Measurements from ENCODE around the gene GPRC5C.
"Not testable (repeated sequence)": the region's sequence is repeated elsewhere in the genome, so short reads cannot be mapped to it uniquely, and the experiment has no call there.

Gene GPRC5C

GRCh38 chr17:74431568-74432423, at the start of gene GPRC5C:
TSS of gene GPRC5C (plus strand) at chr17:74432088. CDS start at chr17:74439777, 7,689 bp downstream.
- DNase-seq, result no peak

GRCh38 chr17:74383141-74383540, 48.7 kb upstream of the GPRC5C start:
- no peak for DNase-seq

- no peak for DNase-seq
Measured at GRCh38 chr17:74385201-74385600, 46.7 kb upstream of the GPRC5C start.

- no peak for DNase-seq
Measured at GRCh38 chr17:74386386-74386785, 45.5 kb upstream of the GPRC5C start.

GRCh38 chr17:74387365-74388218, 44.3 kb upstream of the GPRC5C start:
- no peak for DNase-seq

GRCh38 chr17:74389084-74389753, 42.7 kb upstream of the GPRC5C start:
- no peak for DNase-seq

GRCh38 chr17:74389937-74390679, 41.8 kb upstream of the GPRC5C start:
- no peak for DNase-seq

- no peak for DNase-seq
Measured at GRCh38 chr17:74390680-74391653, 40.9 kb upstream of the GPRC5C start.

- no peak for DNase-seq
Measured at GRCh38 chr17:74391771-74392170, 40.1 kb upstream of the GPRC5C start.

- no peak for DNase-seq
Measured at GRCh38 chr17:74392848-74393247, 39.0 kb upstream of the GPRC5C start.

GRCh38 chr17:74393346-74393942, 38.4 kb upstream of the GPRC5C start:
- no peak for DNase-seq

- no peak for DNase-seq
Measured at GRCh38 chr17:74394275-74394950, 37.5 kb upstream of the GPRC5C start.

GRCh38 chr17:74394977-74395376, 36.9 kb upstream of the GPRC5C start:
- no peak for DNase-seq

- no peak for DNase-seq
Measured at GRCh38 chr17:74396567-74396966, 35.3 kb upstream of the GPRC5C start.

GRCh38 chr17:74402048-74402447, 29.8 kb upstream of the GPRC5C start:
- no peak for DNase-seq

GRCh38 chr17:74403512-74404137, 28.3 kb upstream of the GPRC5C start:
- DNase-seq, result no peak

GRCh38 chr17:74404218-74404617, 27.7 kb upstream of the GPRC5C start:
- DNase-seq, result no peak

- no peak for DNase-seq
Measured at GRCh38 chr17:74404789-74405188, 27.1 kb upstream of the GPRC5C start.

GRCh38 chr17:74405311-74405710, 26.6 kb upstream of the GPRC5C start:
- not testable (repeated sequence) for DNase-seq

- DNase-seq, result no peak
Measured at GRCh38 chr17:74407384-74407783, 24.5 kb upstream of the GPRC5C start.
